Small intestine (tissue), 7 donors: ENCODE results near the gene NFKBIZ. TPM values are rescaled to one million over a fixed set of nuclear protein-coding genes. Genes with fewer than 3 reads are reported as not detected.

ENCODE experiments used
- DNase-seq, 2 donors: peaks; one replicate each; pipeline versions ENCODE4 v3.0.0 to v3.0.0-alpha.2; 2013
- FAIRE-seq: peaks from 2 replicates; lab custom pipeline; 2012; peaks lifted over from hg19 to GRCh38; lab: Jason Lieb, UNC
- H3K27ac ChIP-seq, 3 donors: one replicate each; pipeline ENCODE4 v1.5.1; 2013; ENCODE audit warnings: low read length in 2 of 3, mild to moderate bottlenecking in 2 of 3, control low read depth in 1 of 3, inconsistent platforms in 1 of 3, low read depth in 1 of 3, moderate library complexity in 1 of 3
- H3K27me3 ChIP-seq, 3 donors: one replicate each; pipeline ENCODE4 v1.6.1; 2013; ENCODE audit warnings: low read length in 3 of 3, inconsistent platforms in 1 of 3; ENCODE audit not compliant: control insufficient read depth in 3 of 3, insufficient read depth in 3 of 3
- H3K36me3 ChIP-seq, 3 donors: one replicate each; pipeline ENCODE4 v1.6.1; 2013; ENCODE audit warnings: low read length in 3 of 3, inconsistent platforms in 1 of 3, low read depth in 1 of 3, mild to moderate bottlenecking in 1 of 3, moderate library complexity in 1 of 3; ENCODE audit not compliant: control insufficient read depth in 3 of 3, insufficient read depth in 2 of 3
- H3K4me1 ChIP-seq, 3 donors: one replicate each; pipeline ENCODE4 v1.6.1; 2013; ENCODE audit warnings: low read length in 2 of 3, inconsistent platforms in 1 of 3, low read depth in 1 of 3, mild to moderate bottlenecking in 1 of 3, moderate library complexity in 1 of 3; ENCODE audit not compliant: control insufficient read depth in 3 of 3, insufficient read depth in 2 of 3
- H3K4me3 ChIP-seq, 3 donors: one replicate each; pipeline ENCODE4 v1.5.1; 2013; ENCODE audit warnings: low read length in 3 of 3, control low read depth in 1 of 3, inconsistent platforms in 1 of 3, low read depth in 1 of 3, mild to moderate bottlenecking in 1 of 3, moderate library complexity in 1 of 3
- H3K9me3 ChIP-seq, 2 donors: one replicate each; pipeline ENCODE4 v1.6.1; 2013; ENCODE audit warnings: low read depth in 1 of 2, low read length in 1 of 2; ENCODE audit not compliant: control insufficient read depth in 2 of 2, insufficient read depth in 1 of 2
- WGBS, 3 donors: extraction: QIAGEN DNeasy Blood & Tissue Kit; methylation state at CpG; one replicate each; pipeline ENCODE4 v1.1.7; 2013; 5-methylcytosine and 5-hydroxymethylcytosine counted together
- polyA plus RNA-seq, 4 donors: library from polyadenylated mRNA; stranded (reverse) in 3 of 4; unstranded in 1 of 4; fragments of 200-250 nt in 3 of 4; fragments of 120-200 nt in 1 of 4; gene quantifications; one replicate each; pipeline versions ENCODE4 v1.2.1 to v1.2.3, GENCODE V29; 2013
- donor health status: healthy with polysubstance abuse.
- donor health status: control.
- donor health status: control.
- donor health status: Bipolar disorder and iron deficiency.
- donor health status: healthy.

NFKBIZ gene
- polyA plus RNA-seq, 4 donors, result 10.3 to 211 (median 25.4) TPM

- Histone ChIP-seq H3K27ac (peak overlapping the region in 1 of 3 donors; percentile 37), H3K4me1 (peaks cover 2 to 22% (median 4%) of the 10 kb centered on the region in 3 donors), H3K27me3 (no peaks in the 10 kb centered on the region), H3K4me3 (no peak overlapping the region), H3K36me3 (no peaks in the 10 kb centered on the region), H3K9me3 (peaks cover 0 to 10% of the 10 kb centered on the region in 2 donors)
- DNase-seq (no peak), FAIRE-seq (no peak)
Observed at GRCh38 chr3:101867511-101867910, 18.2 kb downstream of the NFKBIZ start.

- WGBS, 3 donors, result 79 to 87% (median 86%) methylated on average over 2 of the region's 2 CpGs
- H3K27ac ChIP-seq, result peak overlapping the region in 1 of 3 donors; percentile 86
- H3K9me3 ChIP-seq, result peaks cover 0 to 10% of the 10 kb centered on the region in 2 donors
- DNase-seq, result no peak
- no peaks in the 10 kb centered on the region for H3K36me3 ChIP-seq
- no peak for FAIRE-seq
- no peaks in the 10 kb centered on the region for H3K27me3 ChIP-seq
- peaks cover 2 to 22% (median 4%) of the 10 kb centered on the region in 3 donors for H3K4me1 ChIP-seq
- H3K4me3 ChIP-seq, result no peak overlapping the region
Observed at GRCh38 chr3:101867996-101868395, 18.7 kb downstream of the NFKBIZ start.

GRCh38 chr3:101868534-101869464, 19.5 kb downstream of the NFKBIZ start:
- H3K27ac ChIP-seq, result peak overlapping the region in 2 of 3 donors; percentile 36 to 86
- no peaks in the 10 kb centered on the region for H3K27me3 ChIP-seq
- no peak for FAIRE-seq

GRCh38 chr3:101870138-101870537, 20.8 kb downstream of the NFKBIZ start:
- Histone ChIP-seq H3K4me1 (peaks cover 2 to 21% (median 4%) of the 10 kb centered on the region in 3 donors), H3K36me3 (no peaks in the 10 kb centered on the region), H3K27me3 (no peaks in the 10 kb centered on the region), H3K9me3 (peaks cover 0 to 10% of the 10 kb centered on the region in 2 donors), H3K27ac (no peak overlapping the region), H3K4me3 (no peak overlapping the region)
- 47 to 77% (median 69%) methylated on average over 5 of the region's 5 CpGs for WGBS, 3 donors
- DNase-seq (peak in 1 of 2 donors; percentile 44), FAIRE-seq (no peak)

More at GRCh38 chr3:101868534-101869464, 19.5 kb downstream of the NFKBIZ start:
- 67 to 79% (median 72%) methylated on average over 12 of the region's 12 CpGs for WGBS, 3 donors
- Histone ChIP-seq H3K9me3 (peaks cover 0 to 10% of the 10 kb centered on the region in 2 donors), H3K36me3 (no peaks in the 10 kb centered on the region), H3K4me3 (no peak overlapping the region), H3K4me1 (peaks cover 2 to 21% (median 4%) of the 10 kb centered on the region in 3 donors)
- DNase-seq, result peak; percentile 80 to 95

- no peak for FAIRE-seq
Observed at GRCh38 chr3:101873619-101874018, 24.3 kb downstream of the NFKBIZ start.

GRCh38 chr3:101876142-101876541, 26.8 kb downstream of the NFKBIZ start:
- no peak overlapping the region for H3K4me3 ChIP-seq
- H3K36me3 ChIP-seq, result no peaks in the 10 kb centered on the region
- FAIRE-seq (no peak), DNase-seq (no peak)
- WGBS, 3 donors, result 76 to 87% (median 82%) methylated on average over 8 of the region's 8 CpGs
- H3K4me1 ChIP-seq, result peaks cover 0 to 4% (median 0%) of the 10 kb centered on the region in 3 donors
- no peaks in the 10 kb centered on the region for H3K27me3 ChIP-seq
- H3K27ac ChIP-seq, result no peak overlapping the region
- H3K9me3 ChIP-seq, result no peaks in the 10 kb centered on the region

More at GRCh38 chr3:101873619-101874018, 24.3 kb downstream of the NFKBIZ start:
- Histone ChIP-seq H3K27ac (no peak overlapping the region), H3K36me3 (no peaks in the 10 kb centered on the region), H3K4me1 (peaks cover 0 to 9% (median 6%) of the 10 kb centered on the region in 3 donors), H3K4me3 (no peak overlapping the region), H3K27me3 (no peaks in the 10 kb centered on the region), H3K9me3 (peaks cover 0 to 10% of the 10 kb centered on the region in 2 donors)
- no peak for DNase-seq
- WGBS, 3 donors, result 67 to 81% (median 72%) methylated on average over 2 of the region's 2 CpGs

- no peak overlapping the region for H3K4me3 ChIP-seq
- H3K27me3 ChIP-seq, result no peaks in the 10 kb centered on the region
- peaks cover 0 to 4% (median 0%) of the 10 kb centered on the region in 3 donors for H3K4me1 ChIP-seq
- WGBS, 3 donors, result 52 to 88% (median 63%) methylated on average over 2 of the region's 2 CpGs
- no peaks in the 10 kb centered on the region for H3K36me3 ChIP-seq
- DNase-seq (no peak), FAIRE-seq (no peak)
- no peak overlapping the region for H3K27ac ChIP-seq
- no peaks in the 10 kb centered on the region for H3K9me3 ChIP-seq
Observed at GRCh38 chr3:101878589-101878988, 29.3 kb downstream of the NFKBIZ start.

GRCh38 chr3:101879102-101879501, 29.8 kb downstream of the NFKBIZ start:
- WGBS, 3 donors, result 94 to 100% (median 98%) methylated on average over 2 of the region's 2 CpGs
- FAIRE-seq (no peak), DNase-seq (no peak)
- H3K4me1 ChIP-seq, result peaks cover 0 to 4% (median 0%) of the 10 kb centered on the region in 3 donors
- no peaks in the 10 kb centered on the region for H3K36me3 ChIP-seq
- H3K9me3 ChIP-seq, result no peaks in the 10 kb centered on the region
- no peak overlapping the region for H3K27ac ChIP-seq
- no peaks in the 10 kb centered on the region for H3K27me3 ChIP-seq
- H3K4me3 ChIP-seq, result no peak overlapping the region
